Measurements from ENCODE around the gene SLC1A3.

- no peak for TF ChIP-seq CTCF (IDR thresholded peaks at IDR 0.05)
- TF ChIP-seq POLR2A (IDR thresholded peaks at IDR 0.05): no peak
- no peak for TF ChIP-seq POLR2AphosphoS5 (IDR thresholded peaks at IDR 0.05)
Measured at GRCh38 chr5:36646100-36646499, 39.7 kb downstream of the SLC1A3 start.

All from prostate gland (tissue), 2 donors.